Calu3 (cell line): Measurements from ENCODE around the gene HOXC10. TPM values are rescaled to one million over a fixed set of nuclear protein-coding genes. Genes with fewer than 3 reads are reported as not detected.

Source experiments
- microRNA-seq: library from miRNA; unstranded; fragments of <30 nt; microRNA quantifications from one replicate; pipeline ENCODE4 v1.2.0, GENCODE V29; 2022
- total RNA-seq: library from RNA; stranded (reverse); gene quantifications from 2 replicates; pipeline ENCODE4 v1.2.3, GENCODE V29; 2022

The HOXC10 gene
- total RNA-seq, 1 experiment from 2014 or later: 0.71 TPM

Small RNA genes lying within 50 kb of the gene (microRNA-seq; reads per million reads assigned to microRNA genes)
- gene MIR196A2 (602 reads per million, percentile 80 among the genes with 10 or more reads in this experiment), gene MIR615 (12.7 reads per million, percentile 37 among the genes with 10 or more reads in this experiment)

Other genes with a start within 250 kb of the HOXC10 start
- gene CISTR, start 233.2 kb upstream of the HOXC10 start, total RNA-seq: not detected in 2 replicates
- gene HOXC13, start 46.3 kb upstream of the HOXC10 start, total RNA-seq: not detected in 2 replicates
- gene HOXC12, start 30.2 kb upstream of the HOXC10 start, total RNA-seq: not detected in 2 replicates
- gene HOXC11, start 12.0 kb upstream of the HOXC10 start, total RNA-seq: not detected in 2 replicates
- not detected in 2 replicates for gene HOTAIR, start 10.2 kb upstream of the HOXC10 start, total RNA-seq
- 0.42 and 0.54 TPM in 2 replicates for gene HOXC9, start 15.0 kb downstream of the HOXC10 start, total RNA-seq
- gene HOXC8, start 23.8 kb downstream of the HOXC10 start, total RNA-seq: 0.24 TPM in 1 of 2 replicates, not detected in the other
- 0.71 and 1.2 TPM in 2 replicates for gene HOXC6, start 43.3 kb downstream of the HOXC10 start, total RNA-seq
- gene HOXC5, start 47.9 kb downstream of the HOXC10 start, total RNA-seq: 0.20 TPM in 1 of 2 replicates, not detected in the other
- gene HOXC4, start 68.7 kb downstream of the HOXC10 start, total RNA-seq: 0.44 and 0.57 TPM in 2 replicates
- gene SMUG1, start 203.8 kb downstream of the HOXC10 start, total RNA-seq: 66.2 and 69.4 TPM in 2 replicates